Fibroblast of pulmonary artery (primary cell): Measurements from ENCODE around the gene TNS3.

Experiments used
- DNase-seq: peaks from one replicate; pipeline ENCODE4 v3.0.0-alpha.2; 2010; ENCODE audit warnings: low read depth
- H3K4me3 ChIP-seq: replicated peaks from 2 replicates; pipeline ENCODE4 v1.5.1; 2011; ENCODE audit warnings: low read depth, mild to moderate bottlenecking, control low read depth, low read length, moderate library complexity
- CTCF ChIP-seq: IDR thresholded peaks from 2 replicates; pipeline ENCODE4 v1.5.1; 2011; ENCODE audit warnings: mild to moderate bottlenecking, control low read depth, low read length, inconsistent platforms; ENCODE audit errors: missing control alignments

The TNS3 gene

GRCh38 chr7:47432671-47433563 is 149.0 kb downstream of the TNS3 start:
- no peak for DNase-seq
- no peak for TF ChIP-seq CTCF

GRCh38 chr7:47430422-47430821 is 151.5 kb downstream of the TNS3 start:
- DNase-seq, result no peak
- H3K4me3 ChIP-seq, result no peak overlapping the region
- no peak for TF ChIP-seq CTCF

More at GRCh38 chr7:47432671-47433563, 149.0 kb downstream of the TNS3 start:
- H3K4me3 ChIP-seq, result no peak overlapping the region

GRCh38 chr7:47428768-47429472 is 153.0 kb downstream of the TNS3 start:
- H3K4me3 ChIP-seq, result no peak overlapping the region
- no peak for TF ChIP-seq CTCF
- no peak for DNase-seq

GRCh38 chr7:47428052-47428767 is 153.7 kb downstream of the TNS3 start:
- H3K4me3 ChIP-seq, result no peak overlapping the region
- no peak for DNase-seq
- no peak for TF ChIP-seq CTCF

- no peak for TF ChIP-seq CTCF
- DNase-seq, result no peak
- no peak overlapping the region for H3K4me3 ChIP-seq
Measured at GRCh38 chr7:47427051-47427643, 154.8 kb downstream of the TNS3 start.

- no peak for DNase-seq
- H3K4me3 ChIP-seq, result no peak overlapping the region
- TF ChIP-seq CTCF, result no peak
Measured at GRCh38 chr7:47424523-47424922, 157.4 kb downstream of the TNS3 start.
